ENCODE data around the gene CADPS2. TPM values are rescaled to one million over a fixed set of nuclear protein-coding genes. Genes with fewer than 3 reads are reported as not detected.

CADPS2 gene
- total and polyA plus RNA-seq, 2 of the 8 experiments (the other 6 are each of a cell fraction or from before 2014, with no cell fraction given), result 8.9 to 22.3 TPM

DNA sequence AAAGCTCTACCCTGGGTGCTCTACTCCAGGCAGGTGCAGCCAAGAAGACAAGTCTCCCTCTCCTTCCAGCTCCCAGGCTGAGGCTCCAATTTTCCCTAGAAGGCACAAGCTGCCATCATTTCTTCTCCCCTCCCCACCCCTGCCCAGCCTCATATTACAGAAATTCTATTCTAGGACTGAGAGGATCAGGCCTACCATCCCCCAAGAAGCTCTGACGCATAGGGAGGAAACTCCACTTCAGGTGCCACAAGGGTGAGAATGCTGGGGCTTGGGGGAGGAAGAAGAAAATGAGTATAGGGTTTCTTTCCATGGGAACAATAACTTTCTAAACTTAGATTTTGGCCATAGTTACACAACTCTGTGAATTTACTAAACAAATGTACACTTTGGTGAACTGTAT, 617.0 kb downstream of the CADPS2 start (continued):
- no peak for TF ChIP-seq CTBP2 (IDR thresholded peaks at IDR 0.05; ENCODE audit: borderline replicate concordance, insufficient read depth, insufficient read length, low read length)

Small RNA genes lying within 50 kb of the gene (small RNA-seq; reads per million reads assigned to genes)
- gene AC006463.1 (ENCODE audit: insufficient read depth), result not detected

Other genes with a start within 250 kb of the CADPS2 start
- gene RNF133, start 187.3 kb downstream of the CADPS2 start, total RNA-seq (2021; fragmentation: NEBNext Ultra II Directional; extraction: Animal tissue kit (Norgen Biotek cat#: 25700)), result 0.39 TPM in 1 of 2 replicates, not detected in the other
- 0.09 TPM in 1 of 2 replicates, not detected in the other for gene RNF133, start 187.3 kb downstream of the CADPS2 start, polyA plus RNA-seq (2011; rRNA removed)
- 0.45 TPM in 1 of 2 replicates, not detected in the other for gene RNF148, start 183.5 kb downstream of the CADPS2 start, total RNA-seq (2021; fragmentation: NEBNext Ultra II Directional; extraction: Animal tissue kit (Norgen Biotek cat#: 25700))
- gene RNF148, start 183.5 kb downstream of the CADPS2 start, polyA plus RNA-seq (2011; rRNA removed), result 0.11 and 0.27 TPM in 2 replicates
- gene TAS2R16, start 109.2 kb upstream of the CADPS2 start, total RNA-seq (2021; fragmentation: NEBNext Ultra II Directional; extraction: Animal tissue kit (Norgen Biotek cat#: 25700)), result not detected in 2 replicates
- gene TAS2R16, start 109.2 kb upstream of the CADPS2 start, polyA plus RNA-seq (2011; rRNA removed), result not detected in 2 replicates

All from H1 (cell line).